Coronary artery (tissue), 2 donors: ENCODE data around the gene MRC2.

Experiments used
- DNase-seq: peaks from one replicate; pipeline ENCODE4 v3.0.0-alpha.2; 2017; ENCODE audit warnings: low spot score
- H3K27ac ChIP-seq, 2 donors: fragments of 200-600 bp; sonication (generic); one replicate each; pipeline ENCODE4 v1.5.1; 2016 to 2019
- H3K4me3 ChIP-seq: fragments of 200-600 bp; sonication (generic); 2 replicates; pipeline ENCODE4 v1.5.1; 2016; ENCODE audit warnings: mild to moderate bottlenecking, moderate library complexity
- TF ChIP-seq, protein P1 (sequence below): fragments of 200-600 bp; sonication (generic); IDR thresholded peaks from one replicate; pipeline ENCODE4 v1.5.1; 2019; ENCODE audit warnings: antibody characterized with exemption

The MRC2 gene

DNA sequence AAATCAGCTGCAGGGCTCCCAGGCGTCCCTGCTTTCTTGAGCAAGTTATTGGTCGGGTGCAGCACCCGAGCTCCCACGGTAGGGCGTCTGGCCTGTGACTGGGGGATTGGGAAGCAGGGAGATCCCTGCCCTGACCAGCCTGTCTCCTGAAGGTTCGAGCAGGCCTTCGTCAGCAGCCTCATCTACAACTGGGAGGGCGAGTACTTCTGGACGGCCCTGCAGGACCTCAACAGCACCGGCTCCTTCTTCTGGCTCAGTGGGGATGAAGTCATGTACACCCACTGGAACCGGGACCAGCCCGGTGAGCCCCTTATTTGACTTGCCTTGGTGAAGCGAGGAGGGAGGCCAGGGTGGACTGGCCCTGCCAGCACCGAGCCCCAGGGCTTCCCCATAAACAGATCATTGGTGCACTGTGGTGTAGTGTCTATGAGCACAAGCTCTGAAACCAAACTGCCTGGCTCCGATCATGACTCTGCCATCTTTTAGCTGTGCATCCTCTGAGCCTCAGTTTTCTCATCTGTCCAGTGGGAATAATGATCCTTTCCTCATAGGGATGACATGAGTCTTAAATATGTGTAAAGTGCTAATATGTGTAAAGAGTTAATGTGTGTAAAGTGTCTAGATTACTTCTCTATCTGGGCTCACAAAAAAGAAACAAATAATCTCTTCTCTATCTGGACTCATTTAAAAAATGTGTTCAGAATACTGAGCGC lies 48.9 kb downstream of the MRC2 start:
- Histone ChIP-seq H3K4me3 (no peak overlapping the region), H3K27ac (no peak overlapping the region)
- no peak for DNase-seq
- TF ChIP-seq, protein P1, sequence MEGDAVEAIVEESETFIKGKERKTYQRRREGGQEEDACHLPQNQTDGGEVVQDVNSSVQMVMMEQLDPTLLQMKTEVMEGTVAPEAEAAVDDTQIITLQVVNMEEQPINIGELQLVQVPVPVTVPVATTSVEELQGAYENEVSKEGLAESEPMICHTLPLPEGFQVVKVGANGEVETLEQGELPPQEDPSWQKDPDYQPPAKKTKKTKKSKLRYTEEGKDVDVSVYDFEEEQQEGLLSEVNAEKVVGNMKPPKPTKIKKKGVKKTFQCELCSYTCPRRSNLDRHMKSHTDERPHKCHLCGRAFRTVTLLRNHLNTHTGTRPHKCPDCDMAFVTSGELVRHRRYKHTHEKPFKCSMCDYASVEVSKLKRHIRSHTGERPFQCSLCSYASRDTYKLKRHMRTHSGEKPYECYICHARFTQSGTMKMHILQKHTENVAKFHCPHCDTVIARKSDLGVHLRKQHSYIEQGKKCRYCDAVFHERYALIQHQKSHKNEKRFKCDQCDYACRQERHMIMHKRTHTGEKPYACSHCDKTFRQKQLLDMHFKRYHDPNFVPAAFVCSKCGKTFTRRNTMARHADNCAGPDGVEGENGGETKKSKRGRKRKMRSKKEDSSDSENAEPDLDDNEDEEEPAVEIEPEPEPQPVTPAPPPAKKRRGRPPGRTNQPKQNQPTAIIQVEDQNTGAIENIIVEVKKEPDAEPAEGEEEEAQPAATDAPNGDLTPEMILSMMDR, result no peak

DNA sequence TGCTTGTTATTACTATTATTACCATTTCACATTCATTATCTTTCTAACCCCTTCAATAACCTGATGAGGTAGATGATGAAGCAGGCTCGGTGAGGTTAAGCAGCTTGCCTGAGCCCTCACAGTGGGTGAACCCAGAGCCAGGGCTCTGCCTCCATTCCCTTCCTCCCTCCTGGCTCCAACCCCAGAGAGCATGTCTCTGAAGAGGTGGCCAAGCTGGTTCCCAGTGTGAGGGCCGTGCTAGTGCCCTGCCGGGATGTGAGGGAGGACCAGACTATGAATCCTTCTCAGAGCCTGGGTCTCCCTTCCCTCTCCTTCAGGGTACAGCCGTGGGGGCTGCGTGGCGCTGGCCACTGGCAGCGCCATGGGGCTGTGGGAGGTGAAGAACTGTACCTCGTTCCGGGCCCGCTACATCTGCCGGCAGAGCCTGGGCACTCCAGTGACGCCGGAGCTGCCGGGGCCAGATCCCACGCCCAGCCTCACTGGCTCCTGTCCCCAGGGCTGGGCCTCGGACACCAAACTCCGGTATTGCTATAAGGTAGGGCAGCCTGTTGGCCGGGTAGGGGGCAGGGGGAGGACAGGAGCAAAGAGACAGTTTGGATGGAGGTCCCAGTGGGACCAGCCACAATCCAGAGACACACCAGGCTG lies 49.6 kb downstream of the MRC2 start:
- H3K27ac ChIP-seq, result no peak overlapping the region
- no peak overlapping the region for H3K4me3 ChIP-seq
- no peak for DNase-seq
- TF ChIP-seq, protein P1, result no peak

DNA sequence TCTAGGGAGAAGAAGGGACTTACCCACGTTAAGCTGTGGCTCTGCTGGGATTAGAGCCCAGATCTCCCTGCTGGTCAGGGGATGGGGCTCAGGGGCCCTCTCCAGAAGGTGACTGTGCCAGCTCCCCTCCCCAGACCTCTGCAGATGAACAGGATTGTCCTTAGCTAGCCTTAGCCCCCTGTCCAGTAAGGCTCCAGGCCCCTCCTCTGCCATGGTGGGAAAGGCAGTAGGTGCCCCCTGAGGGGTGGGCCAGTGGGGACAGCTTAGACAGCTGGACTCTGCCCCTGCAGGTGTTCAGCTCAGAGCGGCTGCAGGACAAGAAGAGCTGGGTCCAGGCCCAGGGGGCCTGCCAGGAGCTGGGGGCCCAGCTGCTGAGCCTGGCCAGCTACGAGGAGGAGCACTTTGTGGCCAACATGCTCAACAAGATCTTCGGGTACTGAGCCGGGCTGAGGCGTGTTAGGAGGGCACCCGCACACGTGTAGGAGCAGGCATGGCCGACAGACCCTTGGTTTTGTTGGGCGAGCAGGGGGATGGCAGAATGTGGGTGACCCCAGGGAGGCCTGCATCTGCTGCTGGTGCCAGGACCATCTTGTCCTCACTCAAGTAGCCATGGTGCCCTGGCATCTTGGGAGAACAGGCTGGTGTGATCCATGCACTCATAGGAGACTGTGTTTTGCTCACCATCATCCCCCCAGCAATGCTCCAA lies 50.9 kb downstream of the MRC2 start:
- DNase-seq, result peak; percentile 72
- TF ChIP-seq, protein P1, result no peak
- H3K27ac ChIP-seq, result no peak overlapping the region
- H3K4me3 ChIP-seq, result no peak overlapping the region

DNA sequence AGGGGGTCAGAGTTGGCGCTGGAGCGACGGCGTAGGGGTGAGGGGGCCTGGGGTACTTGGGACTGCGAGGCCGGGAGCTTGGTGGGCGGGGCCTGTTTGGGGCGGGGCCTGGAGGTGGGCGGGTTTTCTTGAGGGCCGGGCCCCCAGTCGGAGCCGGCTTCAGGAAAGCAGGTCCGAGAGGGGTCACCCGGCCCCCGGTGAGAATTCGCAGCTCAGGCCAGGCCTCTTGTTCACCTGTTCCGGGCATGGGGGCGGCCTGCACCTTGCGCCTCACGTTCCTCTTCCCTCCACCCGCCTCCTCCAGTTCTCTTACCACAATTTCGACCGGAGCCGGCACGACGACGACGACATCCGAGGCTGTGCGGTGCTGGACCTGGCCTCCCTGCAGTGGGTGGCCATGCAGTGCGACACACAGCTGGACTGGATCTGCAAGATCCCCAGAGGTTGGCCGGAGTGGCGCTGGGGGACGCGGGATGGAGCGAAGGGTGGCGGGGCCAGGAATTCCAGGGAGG lies 52.5 kb downstream of the MRC2 start:
- TF ChIP-seq, protein P1, result no peak
- no peak for DNase-seq
- H3K27ac ChIP-seq, result no peak overlapping the region
- no peak overlapping the region for H3K4me3 ChIP-seq

DNA sequence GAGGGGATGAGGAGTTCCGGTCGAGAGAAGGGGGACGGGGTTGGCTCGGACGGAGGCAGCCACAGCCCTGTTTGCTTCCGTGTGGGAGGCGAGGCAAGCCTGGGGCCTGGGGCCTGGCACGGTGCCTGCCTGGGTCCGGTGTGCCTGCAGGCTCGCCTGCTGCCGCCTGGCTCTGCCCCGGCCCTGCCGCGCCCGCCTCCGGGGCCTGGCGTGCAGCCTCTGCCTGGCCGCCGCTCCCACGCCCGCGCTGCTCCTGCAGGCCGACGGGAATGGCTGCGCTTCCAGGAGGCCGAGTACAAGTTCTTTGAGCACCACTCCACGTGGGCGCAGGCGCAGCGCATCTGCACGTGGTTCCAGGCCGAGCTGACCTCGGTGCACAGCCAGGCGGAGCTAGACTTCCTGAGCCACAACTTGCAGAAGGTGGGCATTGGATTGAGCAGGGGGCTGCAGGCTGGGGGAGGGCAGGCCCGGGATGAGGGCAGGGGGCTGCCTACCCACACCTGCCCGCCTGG lies 53.1 kb downstream of the MRC2 start:
- TF ChIP-seq, protein P1, result no peak
- DNase-seq, result no peak
- H3K4me3 ChIP-seq, result no peak overlapping the region

DNA sequence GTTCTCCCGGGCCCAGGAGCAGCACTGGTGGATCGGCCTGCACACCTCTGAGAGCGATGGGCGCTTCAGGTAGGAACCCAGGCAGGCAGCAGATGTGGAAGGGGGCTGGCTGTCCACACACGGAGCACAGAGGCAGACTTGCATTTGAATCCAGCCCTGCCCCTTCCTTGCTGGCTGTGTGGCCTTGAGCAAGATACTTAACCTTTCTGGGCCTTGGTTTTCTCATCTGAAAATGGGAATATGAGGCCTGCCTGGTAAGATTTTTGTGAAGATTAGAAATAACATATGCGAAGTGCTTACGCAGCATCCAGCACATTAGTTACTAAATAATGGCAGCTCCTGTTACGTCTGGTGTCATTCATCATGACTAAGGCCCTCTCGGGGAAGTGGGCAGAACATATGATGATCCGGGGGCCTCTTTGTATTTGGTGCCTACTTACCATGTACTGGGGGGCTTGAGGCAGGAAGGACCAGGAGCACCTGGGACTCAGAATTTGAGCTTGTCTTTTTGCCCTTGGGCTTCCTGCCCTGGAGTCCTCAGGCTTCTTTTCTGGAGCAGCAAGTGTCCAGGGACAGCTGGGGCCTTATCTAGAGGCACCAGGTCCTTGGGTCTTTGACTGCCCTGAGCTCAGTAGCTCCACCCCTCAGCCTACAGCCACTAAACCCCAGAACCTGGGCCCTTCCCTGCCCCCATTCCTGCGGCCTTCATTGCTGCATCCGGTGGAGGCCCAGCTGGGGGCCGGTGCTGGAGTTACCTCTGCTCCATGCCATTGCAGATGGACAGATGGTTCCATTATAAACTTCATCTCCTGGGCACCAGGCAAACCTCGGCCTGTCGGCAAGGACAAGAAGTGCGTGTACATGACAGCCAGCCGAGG lies 53.8 kb downstream of the MRC2 start:
- DNase-seq, result no peak
- Histone ChIP-seq H3K27ac (no peak overlapping the region), H3K4me3 (no peak overlapping the region)
- TF ChIP-seq, protein P1, result no peak

More for the DNA sequence above, 53.1 kb downstream of the MRC2 start:
- H3K27ac ChIP-seq, result no peak overlapping the region
